Smooth muscle cell of the brain vasculature (primary cell): ENCODE data around the gene USP12.

ENCODE experiments used
- DNase-seq: peaks from one replicate; pipeline ENCODE4 v3.0.0-alpha.2; 2012; ENCODE audit warnings: low read depth, low spot score

USP12 gene

GRCh38 chr13:27037171-27037570 is 134.4 kb downstream of the USP12 start:
- DNase-seq: no peak

GRCh38 chr13:27036236-27036981 is 135.2 kb downstream of the USP12 start:
- DNase-seq: no peak

- DNase-seq: no peak
Measured at GRCh38 chr13:27035892-27036235, 135.7 kb downstream of the USP12 start.

GRCh38 chr13:27034678-27035111 is 136.9 kb downstream of the USP12 start:
- DNase-seq: no peak

GRCh38 chr13:27028683-27029480 is 142.7 kb downstream of the USP12 start:
- DNase-seq: no peak

GRCh38 chr13:27027086-27027667 is 144.4 kb downstream of the USP12 start:
- no peak for DNase-seq

GRCh38 chr13:27026396-27026795 is 145.2 kb downstream of the USP12 start:
- DNase-seq: no peak

GRCh38 chr13:27024776-27025492 is 146.7 kb downstream of the USP12 start:
- DNase-seq: no peak

GRCh38 chr13:27024074-27024461 is 147.5 kb downstream of the USP12 start:
- DNase-seq: no peak

GRCh38 chr13:27023385-27024073 is 148.1 kb downstream of the USP12 start:
- no peak for DNase-seq

- DNase-seq: no peak
Measured at GRCh38 chr13:27022571-27023311, 148.9 kb downstream of the USP12 start.

- DNase-seq: no peak
Measured at GRCh38 chr13:27020415-27020814, 151.2 kb downstream of the USP12 start.

GRCh38 chr13:27018882-27019281 is 152.7 kb downstream of the USP12 start:
- DNase-seq: no peak

- DNase-seq: no peak
Measured at GRCh38 chr13:27018344-27018861, 153.2 kb downstream of the USP12 start.

- DNase-seq: no peak
Measured at GRCh38 chr13:27016875-27017274, 154.7 kb downstream of the USP12 start.
